ENCODE measurements around the gene RPP40. TPM values are rescaled to one million over a fixed set of nuclear protein-coding genes. Genes with fewer than 3 reads are reported as not detected.

RPP40 gene
- total RNA-seq, result 22.0 and 31.7 TPM in 2 replicates

GRCh38 chr6:5003604-5004372 lies at the start of gene RPP40:
RPP40 (minus strand) TSS chr6:5004037; CDS start chr6:5004002, 35 bp downstream.

Other genes starting within 250 kb of the RPP40 start
- 17.4 and 22.5 TPM in 2 replicates for gene CDYL, start 227.6 kb downstream of the RPP40 start, total RNA-seq
- 1.6 and 2.3 TPM in 2 replicates for gene PPP1R3G, start 81.3 kb upstream of the RPP40 start, total RNA-seq